Duodenal mucosa (tissue), 2 donors: ENCODE results near the gene BPNT1.

Experiments
- H3K27ac ChIP-seq: one replicate; pipeline ENCODE4 v1.7.0; 2013; ENCODE audit warnings: low read depth, low read length
- H3K27me3 ChIP-seq, 2 donors: one replicate each; pipeline ENCODE4 v1.7.0; 2013; ENCODE audit warnings: low read length in 2 of 2, control low read depth in 1 of 2; ENCODE audit not compliant: insufficient read depth in 2 of 2, control insufficient read depth in 1 of 2
- H3K36me3 ChIP-seq, 2 donors: one replicate each; pipeline ENCODE4 v1.7.0; 2013; ENCODE audit warnings: low read length in 2 of 2, control low read depth in 1 of 2; ENCODE audit not compliant: insufficient read depth in 2 of 2, control insufficient read depth in 1 of 2
- H3K4me1 ChIP-seq, 2 donors: one replicate each; pipeline ENCODE4 v1.7.0; 2013; ENCODE audit warnings: low read length in 2 of 2, control low read depth in 1 of 2; ENCODE audit not compliant: insufficient read depth in 2 of 2, control insufficient read depth in 1 of 2
- H3K4me3 ChIP-seq, 2 donors: one replicate each; pipeline ENCODE4 v1.7.0; 2013; ENCODE audit warnings: low read length in 2 of 2, low read depth in 1 of 2
- H3K9ac ChIP-seq, 2 donors: one replicate each; pipeline ENCODE4 v1.7.0; 2013; ENCODE audit warnings: low read length in 2 of 2, low read depth in 1 of 2
- H3K9me3 ChIP-seq, 2 donors: one replicate each; pipeline ENCODE4 v1.7.0; 2013; ENCODE audit warnings: low read length in 2 of 2, control low read depth in 1 of 2; ENCODE audit not compliant: control insufficient read depth in 1 of 2

The BPNT1 gene

DNA sequence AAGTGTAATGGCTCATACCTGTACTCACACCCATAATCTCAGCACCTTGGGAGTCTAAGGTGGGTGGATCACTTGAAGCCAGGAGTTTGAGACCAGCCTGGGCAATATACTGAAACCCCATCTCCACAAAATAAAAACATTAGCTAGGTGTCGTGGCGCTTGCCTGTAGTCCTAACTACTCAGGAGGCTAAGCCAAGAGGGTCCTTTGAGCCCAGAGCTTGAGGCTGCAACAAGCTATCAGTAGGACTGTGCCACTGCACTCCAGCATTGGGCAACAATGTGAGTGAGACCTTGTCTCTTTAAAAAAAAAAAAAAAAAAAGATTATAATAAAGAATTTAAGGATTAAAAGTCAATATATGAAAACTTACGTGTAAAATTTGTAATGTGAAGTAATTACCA lies 11.7 kb downstream of the BPNT1 start:
- Histone ChIP-seq H3K27ac (no peak overlapping the region), H3K36me3 (peaks cover 14 to 18% of the 10 kb centered on the region in 2 donors), H3K27me3 (no peaks in the 10 kb centered on the region), H3K9ac (no peak overlapping the region), H3K4me1 (no peaks in the 10 kb centered on the region), H3K4me3 (no peak overlapping the region), H3K9me3 (no peaks in the 10 kb centered on the region)

DNA sequence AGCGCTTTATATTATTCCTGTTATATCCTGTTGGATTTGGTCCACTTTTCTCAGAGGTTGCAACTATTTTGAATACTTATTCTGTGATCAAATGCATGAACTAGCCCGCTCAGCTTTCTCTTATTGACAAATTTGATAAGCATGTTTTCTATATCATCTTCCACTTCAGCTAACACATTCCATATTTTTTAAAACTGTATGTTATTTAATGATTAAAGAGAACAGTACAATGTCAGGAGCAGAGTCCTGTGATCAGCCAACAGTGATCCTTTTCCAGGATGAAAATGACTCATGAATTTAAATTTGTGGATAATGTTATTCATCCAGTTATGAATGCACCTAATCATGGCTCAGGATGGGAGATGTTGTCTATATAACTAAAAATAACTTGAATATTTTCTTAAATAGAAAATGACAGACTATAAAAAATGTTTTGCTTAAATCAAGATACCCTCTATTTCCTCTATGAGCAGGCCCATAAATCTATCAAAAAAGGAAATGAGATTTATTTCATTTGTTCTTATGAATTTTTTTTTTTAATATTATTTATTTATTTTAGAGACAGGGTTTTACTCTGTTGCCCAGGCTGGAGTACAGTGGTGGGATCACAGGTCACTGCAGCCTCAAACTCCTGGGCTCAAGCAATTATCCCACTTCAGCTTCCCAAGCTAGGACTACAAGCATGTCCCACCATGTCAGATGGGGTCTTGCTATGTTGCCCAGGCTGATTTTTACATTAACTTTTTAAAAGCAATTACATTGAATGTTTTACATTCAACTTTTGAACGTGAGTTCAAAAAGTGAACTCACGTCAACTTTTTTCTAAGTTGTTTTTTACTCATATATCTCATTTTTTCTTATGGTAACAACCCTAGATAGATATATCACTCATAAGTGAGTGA lies 12.5 kb downstream of the BPNT1 start:
- Histone ChIP-seq H3K9me3 (no peaks in the 10 kb centered on the region), H3K4me3 (no peak overlapping the region), H3K27ac (no peak overlapping the region), H3K9ac (no peak overlapping the region), H3K36me3 (peaks cover 21 to 25% of the 10 kb centered on the region in 2 donors), H3K27me3 (no peaks in the 10 kb centered on the region), H3K4me1 (no peaks in the 10 kb centered on the region)

DNA sequence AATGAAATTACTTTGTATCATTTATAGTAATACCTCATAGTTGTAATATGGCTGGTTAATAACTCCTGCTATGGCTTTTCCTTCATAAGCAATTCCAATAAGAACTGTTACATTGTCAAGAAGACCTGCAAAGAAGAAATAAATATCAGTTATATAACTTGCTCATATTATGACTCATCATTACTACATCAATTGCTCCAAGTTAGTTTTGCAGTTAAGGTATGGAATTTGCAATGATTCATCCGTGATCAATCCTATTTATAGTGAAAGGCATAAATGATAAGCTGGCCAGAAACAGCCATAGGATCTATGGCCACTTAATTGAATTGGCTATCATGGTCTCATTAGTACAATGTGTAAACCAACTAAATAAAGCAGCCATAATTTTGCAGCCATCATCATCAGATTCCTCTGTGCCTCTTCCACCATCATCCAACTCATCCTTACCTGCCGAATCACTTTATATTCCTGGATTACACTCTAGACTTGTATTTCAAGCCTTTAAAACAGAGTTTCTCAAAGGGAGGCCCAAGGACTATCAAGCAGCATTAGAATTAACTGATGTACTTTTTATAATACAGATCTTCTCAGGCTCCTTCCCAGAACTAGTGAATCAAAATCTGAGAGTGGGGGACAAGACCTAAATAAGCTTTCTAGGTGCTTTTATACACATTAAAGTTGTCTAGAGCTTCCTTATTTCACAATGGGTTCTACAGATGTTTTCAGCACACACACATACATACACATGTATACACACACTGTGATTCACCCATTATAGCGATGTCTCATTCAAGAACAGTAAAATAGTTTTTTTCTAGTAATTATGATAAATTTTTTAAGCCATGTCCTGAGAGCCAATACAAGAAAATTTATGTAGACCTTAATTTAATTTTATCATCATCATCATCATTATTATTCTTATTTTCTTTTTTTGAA lies 22.1 kb downstream of the BPNT1 start:
- peaks cover 15 to 61% of the 10 kb centered on the region in 2 donors for H3K36me3 ChIP-seq
- H3K9ac ChIP-seq: no peak overlapping the region
- H3K27me3 ChIP-seq: no peaks in the 10 kb centered on the region
- no peaks in the 10 kb centered on the region for H3K4me1 ChIP-seq
- no peak overlapping the region for H3K4me3 ChIP-seq
- no peak overlapping the region for H3K27ac ChIP-seq
- H3K9me3 ChIP-seq: no peaks in the 10 kb centered on the region

DNA sequence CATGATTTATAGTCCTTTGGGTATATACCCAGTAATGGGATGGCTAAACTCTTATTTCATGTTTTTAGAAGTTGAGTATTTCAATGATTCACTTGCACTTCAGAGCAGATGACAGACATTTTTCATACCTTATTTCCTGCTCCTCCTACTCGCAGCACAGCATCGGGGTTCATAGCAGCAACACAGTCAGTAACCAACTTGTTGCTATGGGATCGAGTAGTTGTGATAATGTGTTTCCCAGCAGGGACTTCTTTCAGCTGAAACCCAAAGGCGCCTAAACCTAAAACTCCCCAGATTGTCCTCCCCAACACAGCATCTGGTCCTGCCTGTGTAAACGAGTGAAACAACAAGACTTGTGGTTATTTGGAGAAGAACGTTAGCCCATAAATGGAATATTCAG lies 27.0 kb downstream of the BPNT1 start:
- Histone ChIP-seq H3K36me3 (peaks cover 13 to 68% of the 10 kb centered on the region in 2 donors), H3K27me3 (no peaks in the 10 kb centered on the region), H3K4me1 (no peaks in the 10 kb centered on the region), H3K9ac (no peak overlapping the region), H3K4me3 (no peak overlapping the region), H3K9me3 (no peaks in the 10 kb centered on the region), H3K27ac (no peak overlapping the region)

DNA sequence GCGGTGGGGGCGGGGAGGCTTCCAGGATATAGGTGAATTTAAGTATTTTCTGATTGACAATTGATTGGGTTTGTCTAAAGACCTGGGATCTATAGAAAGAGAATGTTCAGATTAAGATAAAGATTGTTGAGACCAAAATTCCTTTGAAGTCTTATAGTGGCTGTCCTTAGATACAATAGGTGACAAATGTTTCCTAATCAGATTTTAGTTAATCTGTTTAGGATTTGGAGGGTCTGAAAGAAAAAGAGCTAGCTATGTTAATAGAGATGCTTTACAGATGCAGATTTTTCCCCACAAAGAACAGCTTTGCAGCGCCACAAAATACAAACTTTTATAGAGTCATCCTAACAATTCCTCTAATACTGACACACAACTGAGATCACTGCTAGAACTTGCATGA lies 28.7 kb downstream of the BPNT1 start:
- Histone ChIP-seq H3K4me1 (no peaks in the 10 kb centered on the region), H3K9ac (no peak overlapping the region)

DNA sequence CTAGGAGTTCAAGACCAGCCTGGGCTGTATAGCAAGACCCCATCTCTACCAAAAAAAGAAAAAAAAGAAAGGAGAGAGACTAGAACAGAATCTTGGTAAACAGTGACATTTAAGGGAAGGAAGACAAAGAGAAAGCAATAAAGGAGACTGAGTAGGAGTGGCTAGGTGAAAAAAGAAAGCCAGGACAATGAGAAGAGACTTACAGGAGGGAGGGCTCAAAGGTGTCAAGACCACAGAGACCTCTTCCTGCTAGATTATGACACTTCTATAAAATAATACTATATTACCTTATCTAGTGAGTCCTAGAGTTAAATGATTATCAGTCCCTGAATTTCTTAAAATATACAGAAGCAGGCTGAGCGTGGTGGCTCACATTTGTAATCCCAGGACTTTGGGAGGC lies 33.2 kb downstream of the BPNT1 start:
- no peaks in the 10 kb centered on the region for H3K27me3 ChIP-seq
- no peak overlapping the region for H3K4me3 ChIP-seq
- H3K27ac ChIP-seq: no peak overlapping the region
- peaks cover 0 to 21% of the 10 kb centered on the region in 2 donors for H3K36me3 ChIP-seq
- H3K9me3 ChIP-seq: no peaks in the 10 kb centered on the region
- no peaks in the 10 kb centered on the region for H3K4me1 ChIP-seq
- H3K9ac ChIP-seq: no peak overlapping the region

More for the DNA sequence above, 28.7 kb downstream of the BPNT1 start:
- H3K27ac ChIP-seq: no peak overlapping the region
- H3K4me3 ChIP-seq: no peak overlapping the region
- no peaks in the 10 kb centered on the region for H3K9me3 ChIP-seq
- H3K27me3 ChIP-seq: no peaks in the 10 kb centered on the region
- H3K36me3 ChIP-seq: peaks cover 13 to 56% of the 10 kb centered on the region in 2 donors

DNA sequence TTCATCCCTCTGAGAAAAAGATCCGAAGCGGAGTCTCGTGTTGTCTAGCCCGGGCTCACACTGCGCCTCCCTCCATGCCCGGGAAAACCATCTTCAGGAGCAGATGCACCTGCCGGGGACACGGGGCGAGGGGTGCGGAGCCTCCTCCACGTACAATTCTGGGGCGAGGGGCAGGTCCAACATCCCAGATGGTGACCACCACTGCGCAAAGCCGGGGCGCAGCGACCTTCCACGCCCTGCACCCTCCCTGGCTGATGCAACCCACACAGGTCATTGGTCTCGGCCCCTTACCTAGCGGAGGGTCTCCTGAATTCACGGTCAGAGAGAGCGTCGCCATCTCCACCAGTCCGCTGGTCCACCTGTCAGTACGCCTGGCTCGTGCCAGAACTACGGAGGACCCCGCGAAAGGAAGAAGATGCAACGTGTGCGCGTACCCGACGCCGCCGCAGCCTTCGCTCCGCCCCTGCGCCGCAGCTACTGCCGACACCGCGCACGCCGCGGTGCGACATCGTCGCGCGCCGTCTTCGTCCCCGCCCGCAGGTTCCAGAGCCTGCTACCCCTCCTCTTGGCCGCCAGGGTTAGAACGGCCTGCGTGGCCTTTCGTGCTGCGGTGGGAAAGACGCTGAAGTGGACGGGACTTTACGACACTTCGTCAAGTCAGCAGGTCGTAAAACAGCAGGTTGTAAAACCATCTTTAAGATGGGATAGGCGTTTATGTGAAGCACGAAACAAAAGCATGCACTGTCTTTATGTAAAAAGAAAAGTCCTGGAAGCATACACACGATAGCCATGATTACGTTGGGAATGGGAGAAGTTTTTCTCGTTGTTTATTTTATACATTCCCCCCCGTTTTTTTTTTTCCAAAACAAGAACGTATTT lies 43.3 kb downstream of the BPNT1 start, which contains the start of gene EPRS1:
TSS of gene EPRS1 (minus strand) at position 454 of the 879 bp plus-strand sequence. CDS start at position 337, 117 bp downstream.
- Histone ChIP-seq H3K27ac (peak within 1 kb of the TSS; percentile 72), H3K36me3 (no peaks in the 10 kb centered on the region), H3K4me1 (peaks cover 17 to 23% of the 10 kb centered on the region in 2 donors), H3K27me3 (no peaks in the 10 kb centered on the region), H3K4me3 (peak within 1 kb of the TSS; percentile 98 to 100), H3K9me3 (no peaks in the 10 kb centered on the region), H3K9ac (peak within 1 kb of the TSS; percentile 90 to 93)

DNA sequence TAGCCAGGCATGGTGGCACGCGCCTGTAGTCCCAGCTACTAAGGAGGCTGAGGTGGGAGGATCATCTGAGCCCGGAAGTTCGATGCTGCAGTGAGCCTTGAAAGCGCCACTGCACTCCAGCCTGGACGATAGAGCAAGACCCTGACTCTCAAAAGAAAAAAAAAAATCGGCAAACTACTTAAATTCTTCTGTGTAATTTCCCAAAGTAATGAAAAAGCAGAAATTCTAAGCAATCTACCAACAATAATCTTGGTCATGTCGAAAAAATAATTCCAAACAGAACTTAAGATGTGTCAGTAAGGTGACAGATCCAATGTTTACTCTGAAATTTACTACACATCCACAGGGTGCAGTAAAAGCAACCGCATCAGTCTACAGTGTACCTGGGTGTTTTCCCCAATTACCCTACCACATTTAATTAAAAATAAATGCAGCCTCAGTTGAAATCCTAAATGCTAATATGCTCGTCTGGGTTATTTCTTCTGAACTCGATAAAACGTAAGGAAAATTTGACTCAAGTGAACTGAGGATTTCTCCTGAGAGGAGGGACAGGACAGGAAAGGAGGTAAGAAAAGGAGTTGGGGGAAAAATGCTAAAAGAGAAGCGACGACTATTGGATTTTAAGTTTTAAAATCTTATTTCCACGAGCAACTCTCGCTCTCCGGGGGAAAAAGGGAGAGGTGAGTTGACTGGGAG lies 44.1 kb downstream of the BPNT1 start:
- Histone ChIP-seq H3K9me3 (no peaks in the 10 kb centered on the region), H3K36me3 (no peaks in the 10 kb centered on the region), H3K4me1 (peaks cover 17 to 23% of the 10 kb centered on the region in 2 donors), H3K27ac (peak overlapping the region; percentile 72), H3K4me3 (peak overlapping the region; percentile 98 to 100), H3K27me3 (no peaks in the 10 kb centered on the region), H3K9ac (peak overlapping the region; percentile 90 to 93)
